ENCODE results near the gene TSC1. TPM values are rescaled to one million over a fixed set of nuclear protein-coding genes. Genes with fewer than 3 reads are reported as not detected.
A peak's percentile ranks its signal among the peaks of the same experiment; 100 is the strongest.

Gene TSC1
- total RNA-seq, 1 donor from 2014 or later, result 64.9 TPM

DNA sequence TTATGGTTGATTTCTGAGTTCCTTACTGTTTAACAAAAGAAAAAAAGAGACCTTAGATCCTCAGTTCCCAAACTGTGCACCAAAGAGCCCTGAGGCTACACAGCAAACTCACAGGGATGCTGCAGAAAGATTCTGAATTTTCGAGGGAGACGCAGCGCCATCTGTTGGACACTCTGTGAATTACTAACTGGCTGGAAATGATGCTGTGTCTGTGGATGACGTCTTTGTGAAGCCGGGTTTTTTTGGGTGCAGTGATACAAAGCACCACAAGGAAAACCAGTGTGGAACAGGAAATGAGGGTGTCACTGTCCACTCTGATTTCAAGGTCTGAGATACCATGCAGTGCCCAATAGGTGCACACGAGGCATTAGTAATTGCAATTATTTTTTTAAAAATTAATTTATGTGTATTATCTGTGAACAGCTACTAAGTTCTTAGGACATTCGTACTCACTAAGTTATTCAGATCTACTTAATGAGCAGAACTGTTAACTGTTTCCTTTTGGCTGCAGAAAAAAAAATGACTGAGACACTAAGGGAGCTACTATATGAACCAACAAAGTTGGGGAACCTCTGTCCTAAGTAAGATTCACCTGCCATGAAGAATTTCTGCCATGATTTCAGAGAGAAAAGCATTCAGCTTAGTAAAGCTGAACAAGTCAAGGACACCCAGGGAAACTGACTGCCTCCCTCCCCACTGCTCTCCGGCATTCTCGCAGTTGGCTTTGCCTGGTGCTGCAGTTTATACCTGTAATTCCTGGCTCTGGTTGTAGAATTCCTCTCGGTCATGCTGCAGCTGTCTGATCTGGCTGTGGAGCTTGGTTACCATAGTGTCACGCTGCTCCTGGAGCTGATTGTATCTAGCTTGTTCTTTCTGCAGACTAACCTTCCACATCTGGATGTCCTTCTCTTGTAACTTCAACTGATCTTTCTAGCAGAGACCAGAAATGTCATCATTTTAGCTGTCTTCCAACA, 42.3 kb downstream of the TSC1 start:
- Histone ChIP-seq H3K27me3 (no peaks in the 10 kb centered on the region), H3K79me2 (ENCODE audit: low read depth) (no peaks in the 10 kb centered on the region), H3F3A (ENCODE audit: low read depth) (peaks cover 10% of the 10 kb centered on the region), H3K27ac (no peak overlapping the region), H2AFZ (replicated peaks) (no peak overlapping the region), H3K4me2 (no peak overlapping the region), H3K9me3 (ENCODE audit: low read depth) (no peaks in the 10 kb centered on the region), H3K4me3 (no peak overlapping the region), H4K20me1 (ENCODE audit: low read depth) (peaks cover 14% of the 10 kb centered on the region), H3K36me3 (no peaks in the 10 kb centered on the region), H3K4me1 (no peaks in the 10 kb centered on the region), H3K9ac (no peak overlapping the region)
- Mint-ChIP-seq H3K4me1 (peaks cover 6% of the 10 kb centered on the region), H3K9me3 (no peaks in the 10 kb centered on the region), H3K36me3 (peaks cover 10% of the 10 kb centered on the region), H3K4me3 (no peak overlapping the region), H3K27ac (no peak overlapping the region), H3K27me3 (ENCODE audit: insufficient read depth, low read depth) (no peaks in the 10 kb centered on the region)
- DNase-seq (ENCODE audit: low spot score), result peak; percentile 78
- TF ChIP-seq, protein P1, sequence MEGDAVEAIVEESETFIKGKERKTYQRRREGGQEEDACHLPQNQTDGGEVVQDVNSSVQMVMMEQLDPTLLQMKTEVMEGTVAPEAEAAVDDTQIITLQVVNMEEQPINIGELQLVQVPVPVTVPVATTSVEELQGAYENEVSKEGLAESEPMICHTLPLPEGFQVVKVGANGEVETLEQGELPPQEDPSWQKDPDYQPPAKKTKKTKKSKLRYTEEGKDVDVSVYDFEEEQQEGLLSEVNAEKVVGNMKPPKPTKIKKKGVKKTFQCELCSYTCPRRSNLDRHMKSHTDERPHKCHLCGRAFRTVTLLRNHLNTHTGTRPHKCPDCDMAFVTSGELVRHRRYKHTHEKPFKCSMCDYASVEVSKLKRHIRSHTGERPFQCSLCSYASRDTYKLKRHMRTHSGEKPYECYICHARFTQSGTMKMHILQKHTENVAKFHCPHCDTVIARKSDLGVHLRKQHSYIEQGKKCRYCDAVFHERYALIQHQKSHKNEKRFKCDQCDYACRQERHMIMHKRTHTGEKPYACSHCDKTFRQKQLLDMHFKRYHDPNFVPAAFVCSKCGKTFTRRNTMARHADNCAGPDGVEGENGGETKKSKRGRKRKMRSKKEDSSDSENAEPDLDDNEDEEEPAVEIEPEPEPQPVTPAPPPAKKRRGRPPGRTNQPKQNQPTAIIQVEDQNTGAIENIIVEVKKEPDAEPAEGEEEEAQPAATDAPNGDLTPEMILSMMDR (IDR thresholded peaks at IDR 0.05), result peak; percentile 98
- no peak for TF ChIP-seq EZH2 (IDR thresholded peaks at IDR 0.05)
- no peak for TF ChIP-seq EZH2phosphoT487 (IDR thresholded peaks at IDR 0.05)

- Histone ChIP-seq H3K36me3 (no peaks in the 10 kb centered on the region), H3K27ac (no peak overlapping the region), H4K20me1 (ENCODE audit: low read depth) (peaks cover 6% of the 10 kb centered on the region), H3K4me3 (no peak overlapping the region), H3K79me2 (ENCODE audit: low read depth) (no peaks in the 10 kb centered on the region), H3F3A (ENCODE audit: low read depth) (peaks cover 8% of the 10 kb centered on the region), H3K9me3 (ENCODE audit: low read depth) (no peaks in the 10 kb centered on the region), H2AFZ (replicated peaks) (no peak overlapping the region), H3K27me3 (no peaks in the 10 kb centered on the region), H3K4me2 (no peak overlapping the region), H3K4me1 (no peaks in the 10 kb centered on the region), H3K9ac (no peak overlapping the region)
- TF ChIP-seq, protein P1 (IDR thresholded peaks at IDR 0.05), result no peak
- no peak for TF ChIP-seq EZH2phosphoT487 (IDR thresholded peaks at IDR 0.05)
- TF ChIP-seq EZH2 (IDR thresholded peaks at IDR 0.05), result no peak
- H3K9me3 Mint-ChIP-seq, result no peaks in the 10 kb centered on the region
- no peak for DNase-seq (ENCODE audit: low spot score)
- H3K36me3 Mint-ChIP-seq, result peaks cover 19% of the 10 kb centered on the region
- peaks cover 2% of the 10 kb centered on the region for H3K27me3 Mint-ChIP-seq (ENCODE audit: insufficient read depth, low read depth)
- no peaks in the 10 kb centered on the region for H3K4me1 Mint-ChIP-seq
- H3K4me3 Mint-ChIP-seq, result no peak overlapping the region
- no peak overlapping the region for H3K27ac Mint-ChIP-seq
These were observed 46.4 kb downstream of the TSC1 start for GRCh38 chr9:132898051-132898450.

- no peaks in the 10 kb centered on the region for H3K9me3 ChIP-seq (ENCODE audit: low read depth)
- no peak overlapping the region for H3K27ac Mint-ChIP-seq
- no peak overlapping the region for H3K27ac ChIP-seq
- no peaks in the 10 kb centered on the region for H3K36me3 ChIP-seq
- peaks cover 2% of the 10 kb centered on the region for H3K27me3 Mint-ChIP-seq (ENCODE audit: insufficient read depth, low read depth)
- H3K4me3 Mint-ChIP-seq, result no peak overlapping the region
- H3F3A ChIP-seq (ENCODE audit: low read depth), result no peaks in the 10 kb centered on the region
- H3K27me3 ChIP-seq, result no peaks in the 10 kb centered on the region
- no peak overlapping the region for H3K4me2 ChIP-seq
- H3K36me3 Mint-ChIP-seq, result peaks cover 19% of the 10 kb centered on the region
- TF ChIP-seq EZH2 (IDR thresholded peaks at IDR 0.05) (no peak), EZH2phosphoT487 (IDR thresholded peaks at IDR 0.05) (no peak)
- TF ChIP-seq, protein P1 (IDR thresholded peaks at IDR 0.05), result no peak
- H3K9ac ChIP-seq, result no peak overlapping the region
- no peaks in the 10 kb centered on the region for H3K4me1 ChIP-seq
- DNase-seq (ENCODE audit: low spot score), result no peak
- H2AFZ ChIP-seq (replicated peaks), result no peak overlapping the region
- no peaks in the 10 kb centered on the region for H3K9me3 Mint-ChIP-seq
- H3K4me1 Mint-ChIP-seq, result no peaks in the 10 kb centered on the region
- no peak overlapping the region for H3K4me3 ChIP-seq
- no peaks in the 10 kb centered on the region for H3K79me2 ChIP-seq (ENCODE audit: low read depth)
- H4K20me1 ChIP-seq (ENCODE audit: low read depth), result no peaks in the 10 kb centered on the region
These were observed 47.5 kb downstream of the TSC1 start for GRCh38 chr9:132896906-132897305.

All from neural progenitor cell (in vitro differentiated cells).